PFSK-1 (cell line): Measurements from ENCODE around the gene PDE3A.
A peak's percentile ranks its signal among the peaks of the same experiment; 100 is the strongest.

Experiments used
- FOXP2 ChIP-seq: optimal IDR thresholded peaks from 2 replicates; pipeline ENCODE3; 2011; ENCODE audit warnings: borderline replicate concordance, control low read depth, inconsistent platforms; ENCODE audit not compliant: insufficient read depth; ENCODE audit errors: extremely low read length, extremely low read depth
- POLR2AphosphoS5 ChIP-seq: IDR thresholded peaks from 2 replicates; pipeline ENCODE4 v1.6.1; 2012; ENCODE audit warnings: low read depth, mild to moderate bottlenecking, control low read depth, low read length, moderate library complexity
- SIN3A ChIP-seq: IDR thresholded peaks from 2 replicates; pipeline ENCODE4 v1.6.1; 2012; ENCODE audit warnings: mild to moderate bottlenecking, low read length, moderate library complexity, borderline replicate concordance; ENCODE audit not compliant: insufficient read depth
- TAF1 ChIP-seq: IDR thresholded peaks from 2 replicates; pipeline ENCODE4 v1.6.1; 2012; ENCODE audit warnings: low read length, control low read depth, borderline replicate concordance; ENCODE audit not compliant: insufficient read depth
- TF ChIP-seq, protein P1 (sequence below), 2 experiments: IDR thresholded peaks; 2 replicates each; pipeline versions ENCODE4 v1.6.1 to v1.8.0; 2011 to 2012; ENCODE audit warnings: low read depth in 2 of 2, low read length in 2 of 2, control low read depth in 1 of 2, inconsistent platforms in 1 of 2, mild to moderate bottlenecking in 1 of 2, moderate library complexity in 1 of 2; ENCODE audit not compliant: insufficient read depth in 1 of 2

PDE3A gene

DNA sequence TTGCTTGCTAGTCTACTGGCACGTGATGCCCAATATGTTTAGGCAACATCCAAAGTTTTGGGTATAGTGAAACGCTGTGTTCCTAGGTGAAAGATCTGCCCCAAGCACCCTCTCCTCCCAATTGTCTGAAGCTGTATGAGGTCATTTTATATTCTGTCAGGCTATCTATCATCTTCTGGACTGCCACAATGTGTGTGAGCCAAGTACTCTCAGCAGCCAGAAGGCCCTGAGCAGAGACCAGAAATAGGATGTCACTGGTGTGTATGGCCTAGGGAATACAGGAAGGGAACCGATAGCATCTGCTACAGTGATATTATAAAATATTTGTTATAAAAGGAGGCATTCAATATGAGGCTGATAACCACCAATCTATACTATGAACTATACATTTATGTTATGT is 7.9 kb upstream of the PDE3A start:
- TF ChIP-seq, protein P1, sequence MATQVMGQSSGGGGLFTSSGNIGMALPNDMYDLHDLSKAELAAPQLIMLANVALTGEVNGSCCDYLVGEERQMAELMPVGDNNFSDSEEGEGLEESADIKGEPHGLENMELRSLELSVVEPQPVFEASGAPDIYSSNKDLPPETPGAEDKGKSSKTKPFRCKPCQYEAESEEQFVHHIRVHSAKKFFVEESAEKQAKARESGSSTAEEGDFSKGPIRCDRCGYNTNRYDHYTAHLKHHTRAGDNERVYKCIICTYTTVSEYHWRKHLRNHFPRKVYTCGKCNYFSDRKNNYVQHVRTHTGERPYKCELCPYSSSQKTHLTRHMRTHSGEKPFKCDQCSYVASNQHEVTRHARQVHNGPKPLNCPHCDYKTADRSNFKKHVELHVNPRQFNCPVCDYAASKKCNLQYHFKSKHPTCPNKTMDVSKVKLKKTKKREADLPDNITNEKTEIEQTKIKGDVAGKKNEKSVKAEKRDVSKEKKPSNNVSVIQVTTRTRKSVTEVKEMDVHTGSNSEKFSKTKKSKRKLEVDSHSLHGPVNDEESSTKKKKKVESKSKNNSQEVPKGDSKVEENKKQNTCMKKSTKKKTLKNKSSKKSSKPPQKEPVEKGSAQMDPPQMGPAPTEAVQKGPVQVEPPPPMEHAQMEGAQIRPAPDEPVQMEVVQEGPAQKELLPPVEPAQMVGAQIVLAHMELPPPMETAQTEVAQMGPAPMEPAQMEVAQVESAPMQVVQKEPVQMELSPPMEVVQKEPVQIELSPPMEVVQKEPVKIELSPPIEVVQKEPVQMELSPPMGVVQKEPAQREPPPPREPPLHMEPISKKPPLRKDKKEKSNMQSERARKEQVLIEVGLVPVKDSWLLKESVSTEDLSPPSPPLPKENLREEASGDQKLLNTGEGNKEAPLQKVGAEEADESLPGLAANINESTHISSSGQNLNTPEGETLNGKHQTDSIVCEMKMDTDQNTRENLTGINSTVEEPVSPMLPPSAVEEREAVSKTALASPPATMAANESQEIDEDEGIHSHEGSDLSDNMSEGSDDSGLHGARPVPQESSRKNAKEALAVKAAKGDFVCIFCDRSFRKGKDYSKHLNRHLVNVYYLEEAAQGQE (IDR thresholded peaks at IDR 0.05; ENCODE audit: insufficient read depth in 1 of 2, low read depth in 2 of 2, low read length in 2 of 2) = no peak
- TF ChIP-seq SIN3A (no peak), POLR2AphosphoS5 (no peak), FOXP2 (no peak), TAF1 (no peak)

- TF ChIP-seq, protein P1 (IDR thresholded peaks at IDR 0.05; ENCODE audit: insufficient read depth in 1 of 2, low read depth in 2 of 2, low read length in 2 of 2) = no peak
- no peak for TF ChIP-seq POLR2AphosphoS5
- TF ChIP-seq FOXP2 = no peak
- no peak for TF ChIP-seq TAF1
- no peak for TF ChIP-seq SIN3A
Observed at GRCh38 chr12:20361416-20361815, 6.9 kb upstream of the PDE3A start.

GRCh38 chr12:20364501-20364900 is 3.8 kb upstream of the PDE3A start:
- TF ChIP-seq, protein P1 (IDR thresholded peaks at IDR 0.05; ENCODE audit: insufficient read depth in 1 of 2, low read depth in 2 of 2, low read length in 2 of 2) = no peak
- TF ChIP-seq FOXP2 = no peak
- TF ChIP-seq SIN3A = no peak
- TF ChIP-seq TAF1 = no peak
- TF ChIP-seq POLR2AphosphoS5 = no peak

DNA sequence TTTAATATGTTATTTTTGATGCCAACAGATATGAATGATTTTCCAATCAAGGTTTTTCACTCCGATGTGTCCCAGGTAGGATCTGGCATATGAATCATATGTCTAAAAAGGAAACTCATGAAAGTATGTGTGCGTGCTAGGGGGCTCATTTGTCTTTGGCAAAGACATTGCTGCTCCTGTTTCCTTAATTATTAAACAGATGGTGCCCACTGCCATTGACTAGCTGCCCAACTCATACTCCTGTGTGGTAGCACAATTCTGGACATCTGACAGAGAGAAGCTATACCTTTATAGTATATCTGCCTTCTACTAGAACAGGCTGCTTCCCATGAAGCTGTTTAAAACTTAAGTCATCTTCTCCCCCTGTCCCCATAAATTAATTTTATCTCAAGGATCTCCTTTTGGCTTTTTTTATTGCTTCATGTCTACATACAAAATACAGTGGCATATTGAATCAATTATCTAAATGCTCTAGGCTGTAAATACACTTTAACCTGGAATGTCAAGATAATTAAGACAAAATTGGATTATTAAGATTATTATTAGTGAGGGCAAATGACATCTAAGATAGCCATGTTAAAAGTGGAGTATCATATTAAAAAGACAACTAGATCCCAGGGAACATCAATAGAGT is 1.4 kb upstream of the PDE3A start:
- TF ChIP-seq FOXP2 (no peak), POLR2AphosphoS5 (0 out of 2 replicates have a peak, but pooled peaks have one; percentile 31)
- TF ChIP-seq, protein P1 (IDR thresholded peaks at IDR 0.05; ENCODE audit: insufficient read depth in 1 of 2, low read depth in 2 of 2, low read length in 2 of 2) = no peak

DNA sequence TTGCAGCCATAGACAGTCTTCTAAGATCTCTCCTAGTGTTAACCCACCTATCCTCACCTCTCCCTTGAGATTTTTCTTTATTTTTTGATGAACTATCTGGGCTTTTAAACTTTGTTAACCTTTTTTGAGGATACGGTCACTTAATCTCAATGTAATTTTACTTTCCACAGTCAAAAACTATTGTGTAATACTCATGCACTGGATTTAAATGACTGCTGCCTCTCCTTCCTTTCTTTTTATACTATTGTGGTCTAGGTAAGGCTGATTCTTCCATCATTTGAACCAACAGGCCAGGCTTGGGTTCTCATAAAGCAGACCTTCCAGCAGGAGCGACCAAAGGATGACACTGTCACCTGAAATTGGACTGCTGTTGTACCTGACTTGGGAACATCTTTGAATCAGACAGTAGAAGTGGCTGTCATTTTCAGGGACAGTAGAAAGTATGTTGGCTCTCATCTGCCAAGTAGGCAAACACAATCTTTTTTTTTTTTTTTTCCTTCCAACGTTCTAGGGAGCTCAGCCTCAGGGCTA is 689 bp upstream of the PDE3A start:
- TF ChIP-seq TAF1 (0 out of 2 replicates have a peak, but pooled peaks have one; percentile 6), FOXP2 (no peak)
